Measurements from ENCODE around the gene CXorf38.

- TF ChIP-seq POLR2A (IDR thresholded peaks at IDR 0.05) = no peak
- TF ChIP-seq CTCF (IDR thresholded peaks at IDR 0.05 in 4 of 5, conservative IDR thresholded peaks at IDR 0.05 in 1 of 5) = no peak
Observed at GRCh38 chrX:40644821-40645358, 2.5 kb downstream of the CXorf38 start.
